Measurements from ENCODE around the gene CALR3.

Gene CALR3

GRCh38 chr19:16441661-16442162 is 54.3 kb downstream of the CALR3 start:
- peak; percentile 64 for TF ChIP-seq RAD21 (IDR thresholded peaks at IDR 0.05; ENCODE audit: low read depth)
- TF ChIP-seq USF1 (IDR thresholded peaks at IDR 0.05) = no peak
- TF ChIP-seq TAF1 (IDR thresholded peaks at IDR 0.05; ENCODE audit: low read depth) = 0 out of 2 replicates have a peak, but pooled peaks have one; percentile 34

- TF ChIP-seq FOXM1 (IDR thresholded peaks at IDR 0.05; ENCODE audit: borderline replicate concordance, low read depth) = no peak
- no peak for TF ChIP-seq USF1 (IDR thresholded peaks at IDR 0.05)
- no peak for TF ChIP-seq RAD21 (IDR thresholded peaks at IDR 0.05; ENCODE audit: low read depth)
- no peak for TF ChIP-seq MAX (IDR thresholded peaks at IDR 0.05)
- no peak for TF ChIP-seq TAF1 (IDR thresholded peaks at IDR 0.05; ENCODE audit: low read depth)
- no peak for TF ChIP-seq REST (IDR thresholded peaks at IDR 0.05; ENCODE audit: low read depth)
- TF ChIP-seq YY1 (IDR thresholded peaks at IDR 0.05; ENCODE audit: low read depth) = no peak
- TF ChIP-seq ZBTB7A (IDR thresholded peaks at IDR 0.05; ENCODE audit: low read depth) = no peak
- no peak for TF ChIP-seq TCF12 (IDR thresholded peaks at IDR 0.05; ENCODE audit: low read depth)
- no peak for TF ChIP-seq NFIC (IDR thresholded peaks at IDR 0.05)
- TF ChIP-seq EGR1 (IDR thresholded peaks at IDR 0.05) = no peak
- TF ChIP-seq CREB1 (IDR thresholded peaks at IDR 0.05; ENCODE audit: low read depth) = no peak
- no peak for TF ChIP-seq CEBPB (IDR thresholded peaks at IDR 0.05)
- TF ChIP-seq EP300 (IDR thresholded peaks at IDR 0.05; ENCODE audit: borderline replicate concordance) = no peak
- TF ChIP-seq TEAD4 (IDR thresholded peaks at IDR 0.05) = no peak
Observed at GRCh38 chr19:16436780-16437332, 59.1 kb downstream of the CALR3 start.

- TF ChIP-seq ZBTB7A (IDR thresholded peaks at IDR 0.05; ENCODE audit: low read depth) = no peak
- TF ChIP-seq USF1 (IDR thresholded peaks at IDR 0.05) = no peak
- no peak for TF ChIP-seq YY1 (IDR thresholded peaks at IDR 0.05; ENCODE audit: low read depth)
- no peak for TF ChIP-seq EP300 (IDR thresholded peaks at IDR 0.05; ENCODE audit: borderline replicate concordance)
- no peak for TF ChIP-seq MAX (IDR thresholded peaks at IDR 0.05)
- no peak for TF ChIP-seq TAF1 (IDR thresholded peaks at IDR 0.05; ENCODE audit: low read depth)
- TF ChIP-seq CEBPB (IDR thresholded peaks at IDR 0.05) = no peak
- TF ChIP-seq CREB1 (IDR thresholded peaks at IDR 0.05; ENCODE audit: low read depth) = no peak
- TF ChIP-seq TCF12 (IDR thresholded peaks at IDR 0.05; ENCODE audit: low read depth) = no peak
- no peak for TF ChIP-seq EGR1 (IDR thresholded peaks at IDR 0.05)
- TF ChIP-seq FOXM1 (IDR thresholded peaks at IDR 0.05; ENCODE audit: borderline replicate concordance, low read depth) = no peak
- no peak for TF ChIP-seq REST (IDR thresholded peaks at IDR 0.05; ENCODE audit: low read depth)
- TF ChIP-seq NFIC (IDR thresholded peaks at IDR 0.05) = no peak
Observed at GRCh38 chr19:16435999-16436650, 59.8 kb downstream of the CALR3 start.

GRCh38 chr19:16435238-16435917 is 60.6 kb downstream of the CALR3 start:
- no peak for TF ChIP-seq TAF1 (IDR thresholded peaks at IDR 0.05; ENCODE audit: low read depth)
- no peak for TF ChIP-seq EP300 (IDR thresholded peaks at IDR 0.05; ENCODE audit: borderline replicate concordance)
- TF ChIP-seq MAX (IDR thresholded peaks at IDR 0.05) = no peak
- no peak for TF ChIP-seq CREB1 (IDR thresholded peaks at IDR 0.05; ENCODE audit: low read depth)
- TF ChIP-seq FOXM1 (IDR thresholded peaks at IDR 0.05; ENCODE audit: borderline replicate concordance, low read depth) = no peak

GRCh38 chr19:16433986-16434385 is 62.0 kb downstream of the CALR3 start:
- TF ChIP-seq EP300 (IDR thresholded peaks at IDR 0.05; ENCODE audit: borderline replicate concordance) = no peak
- TF ChIP-seq FOXM1 (IDR thresholded peaks at IDR 0.05; ENCODE audit: borderline replicate concordance, low read depth) = no peak
- no peak for TF ChIP-seq YY1 (IDR thresholded peaks at IDR 0.05; ENCODE audit: low read depth)
- no peak for TF ChIP-seq TAF1 (IDR thresholded peaks at IDR 0.05; ENCODE audit: low read depth)
- no peak for TF ChIP-seq EGR1 (IDR thresholded peaks at IDR 0.05)
- no peak for TF ChIP-seq ZBTB7A (IDR thresholded peaks at IDR 0.05; ENCODE audit: low read depth)
- TF ChIP-seq REST (IDR thresholded peaks at IDR 0.05; ENCODE audit: low read depth) = no peak
- no peak for TF ChIP-seq CEBPB (IDR thresholded peaks at IDR 0.05)
- no peak for TF ChIP-seq USF1 (IDR thresholded peaks at IDR 0.05)
- TF ChIP-seq TEAD4 (IDR thresholded peaks at IDR 0.05) = no peak
- no peak for TF ChIP-seq MAX (IDR thresholded peaks at IDR 0.05)
- no peak for TF ChIP-seq RAD21 (IDR thresholded peaks at IDR 0.05; ENCODE audit: low read depth)
- no peak for TF ChIP-seq NFIC (IDR thresholded peaks at IDR 0.05)
- no peak for TF ChIP-seq TCF12 (IDR thresholded peaks at IDR 0.05; ENCODE audit: low read depth)
- TF ChIP-seq CREB1 (IDR thresholded peaks at IDR 0.05; ENCODE audit: low read depth) = no peak
